ENCODE measurements around the gene ZCCHC14. TPM values are rescaled to one million over a fixed set of nuclear protein-coding genes. Genes with fewer than 3 reads are reported as not detected.

Gene ZCCHC14
- total and polyA plus RNA-seq, 10 of the 15 experiments (the other 5 are each of a cell fraction or from before 2014, with no cell fraction given), result 0.02 to 0.26 (median 0.05) TPM; not detected in 3

DNA sequence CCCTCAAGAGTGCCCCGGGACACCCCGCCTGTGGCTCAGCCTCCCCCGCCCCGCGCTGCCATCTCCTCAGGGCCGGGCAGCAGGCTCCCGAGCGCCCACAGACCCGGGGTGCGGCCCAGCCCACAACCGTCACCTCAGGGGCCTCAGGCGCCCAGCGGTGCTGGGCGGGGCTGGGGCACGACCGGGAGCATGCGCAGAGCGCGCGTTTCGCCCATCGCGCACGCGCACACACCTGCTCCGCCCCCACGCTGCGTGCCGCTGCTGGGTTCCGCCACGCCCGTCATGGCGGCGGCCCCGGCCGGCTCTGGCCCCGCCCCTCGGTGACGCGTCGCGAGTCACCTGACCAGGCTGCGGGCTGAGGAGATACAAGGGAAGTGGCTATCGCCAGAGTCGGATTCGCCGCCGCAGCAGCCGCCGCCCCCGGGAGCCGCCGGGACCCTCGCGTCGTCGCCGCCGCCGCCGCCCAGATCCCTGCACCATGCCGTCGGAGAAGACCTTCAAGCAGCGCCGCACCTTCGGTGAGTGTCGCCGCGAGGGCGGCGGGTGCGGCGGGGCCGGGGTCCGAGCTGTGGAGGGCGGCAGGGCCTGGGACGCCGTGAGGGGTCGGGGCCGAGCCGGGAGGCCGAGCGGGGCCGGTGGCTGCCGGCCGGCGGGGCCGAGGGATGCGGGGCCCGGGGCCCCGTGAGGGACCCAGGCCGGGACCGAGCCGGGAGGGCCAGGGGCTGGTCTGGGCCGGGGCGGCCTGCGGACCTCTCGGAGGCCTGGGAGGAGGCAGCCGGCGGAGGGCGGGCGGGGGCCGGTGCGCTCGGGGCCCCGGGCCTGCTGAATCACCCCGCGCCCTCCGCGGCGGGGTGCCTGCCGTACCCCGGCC is 100.6 kb downstream of the ZCCHC14 start, which contains the start of gene MAP1LC3B (continued):
- TF ChIP-seq, protein P1, sequence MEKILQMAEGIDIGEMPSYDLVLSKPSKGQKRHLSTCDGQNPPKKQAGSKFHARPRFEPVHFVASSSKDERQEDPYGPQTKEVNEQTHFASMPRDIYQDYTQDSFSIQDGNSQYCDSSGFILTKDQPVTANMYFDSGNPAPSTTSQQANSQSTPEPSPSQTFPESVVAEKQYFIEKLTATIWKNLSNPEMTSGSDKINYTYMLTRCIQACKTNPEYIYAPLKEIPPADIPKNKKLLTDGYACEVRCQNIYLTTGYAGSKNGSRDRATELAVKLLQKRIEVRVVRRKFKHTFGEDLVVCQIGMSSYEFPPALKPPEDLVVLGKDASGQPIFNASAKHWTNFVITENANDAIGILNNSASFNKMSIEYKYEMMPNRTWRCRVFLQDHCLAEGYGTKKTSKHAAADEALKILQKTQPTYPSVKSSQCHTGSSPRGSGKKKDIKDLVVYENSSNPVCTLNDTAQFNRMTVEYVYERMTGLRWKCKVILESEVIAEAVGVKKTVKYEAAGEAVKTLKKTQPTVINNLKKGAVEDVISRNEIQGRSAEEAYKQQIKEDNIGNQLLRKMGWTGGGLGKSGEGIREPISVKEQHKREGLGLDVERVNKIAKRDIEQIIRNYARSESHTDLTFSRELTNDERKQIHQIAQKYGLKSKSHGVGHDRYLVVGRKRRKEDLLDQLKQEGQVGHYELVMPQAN (conservative IDR thresholded peaks at IDR 0.05), result peak; percentile 90
- TF ChIP-seq KLF5 (IDR thresholded peaks at IDR 0.05; ENCODE audit: partially characterized antibody) (peak; percentile 93), SRF (IDR thresholded peaks at IDR 0.05; ENCODE audit: low read depth in 2 of 2, low read length in 2 of 2) (no peak), BACH1 (IDR thresholded peaks at IDR 0.05; ENCODE audit: borderline replicate concordance) (peak; percentile 66), JUND (IDR thresholded peaks at IDR 0.05; ENCODE audit: low read depth, low read length) (no peak), NFYB (IDR thresholded peaks at IDR 0.05; ENCODE audit: insufficient read depth, low read depth, low read length) (0 out of 2 replicates have a peak, but pooled peaks have one; percentile 9), SREBF2 (IDR thresholded peaks at IDR 0.05; ENCODE audit: low read length) (no peak), NBN (IDR thresholded peaks at IDR 0.05) (no peak), PML (IDR thresholded peaks at IDR 0.05; ENCODE audit: low read length) (peak; percentile 61; the same call in 1 of the 2 replicates), POLR2AphosphoS2 (IDR thresholded peaks at IDR 0.05; ENCODE audit: low read depth, low read length) (0 out of 2 replicates have a peak, but pooled peaks have one; percentile 24), YBX1 (IDR thresholded peaks at IDR 0.05) (no peak), CEBPB (IDR thresholded peaks at IDR 0.05; ENCODE audit: borderline replicate concordance in 1 of 2, low read depth in 2 of 2, low read length in 2 of 2) (no peak), SMARCA5 (IDR thresholded peaks at IDR 0.05) (0 out of 2 replicates have a peak, but pooled peaks have one; percentile 20), ESRRA (IDR thresholded peaks at IDR 0.05; ENCODE audit: low read length) (0 out of 2 replicates have a peak, but pooled peaks have one; percentile 25), CREM (IDR thresholded peaks at IDR 0.05; ENCODE audit: low read depth) (peak; percentile 94; the same call in 1 of the 2 replicates), TCF12 (IDR thresholded peaks at IDR 0.05; ENCODE audit: low read depth, low read length) (peak; percentile 51; the same call in 1 of the 2 replicates), EP300 (IDR thresholded peaks at IDR 0.05; ENCODE audit: borderline replicate concordance in 1 of 2, control insufficient read depth in 1 of 2, low read depth in 2 of 2, low read length in 2 of 2) (peak in 1 of 2 experiments; percentile 53; a peak in 1 of 4 replicates)
- TF ChIP-seq, protein P2, sequence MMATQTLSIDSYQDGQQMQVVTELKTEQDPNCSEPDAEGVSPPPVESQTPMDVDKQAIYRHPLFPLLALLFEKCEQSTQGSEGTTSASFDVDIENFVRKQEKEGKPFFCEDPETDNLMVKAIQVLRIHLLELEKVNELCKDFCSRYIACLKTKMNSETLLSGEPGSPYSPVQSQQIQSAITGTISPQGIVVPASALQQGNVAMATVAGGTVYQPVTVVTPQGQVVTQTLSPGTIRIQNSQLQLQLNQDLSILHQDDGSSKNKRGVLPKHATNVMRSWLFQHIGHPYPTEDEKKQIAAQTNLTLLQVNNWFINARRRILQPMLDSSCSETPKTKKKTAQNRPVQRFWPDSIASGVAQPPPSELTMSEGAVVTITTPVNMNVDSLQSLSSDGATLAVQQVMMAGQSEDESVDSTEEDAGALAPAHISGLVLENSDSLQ (IDR thresholded peaks at IDR 0.05), result peak; percentile 73
- TF ChIP-seq, protein P3, sequence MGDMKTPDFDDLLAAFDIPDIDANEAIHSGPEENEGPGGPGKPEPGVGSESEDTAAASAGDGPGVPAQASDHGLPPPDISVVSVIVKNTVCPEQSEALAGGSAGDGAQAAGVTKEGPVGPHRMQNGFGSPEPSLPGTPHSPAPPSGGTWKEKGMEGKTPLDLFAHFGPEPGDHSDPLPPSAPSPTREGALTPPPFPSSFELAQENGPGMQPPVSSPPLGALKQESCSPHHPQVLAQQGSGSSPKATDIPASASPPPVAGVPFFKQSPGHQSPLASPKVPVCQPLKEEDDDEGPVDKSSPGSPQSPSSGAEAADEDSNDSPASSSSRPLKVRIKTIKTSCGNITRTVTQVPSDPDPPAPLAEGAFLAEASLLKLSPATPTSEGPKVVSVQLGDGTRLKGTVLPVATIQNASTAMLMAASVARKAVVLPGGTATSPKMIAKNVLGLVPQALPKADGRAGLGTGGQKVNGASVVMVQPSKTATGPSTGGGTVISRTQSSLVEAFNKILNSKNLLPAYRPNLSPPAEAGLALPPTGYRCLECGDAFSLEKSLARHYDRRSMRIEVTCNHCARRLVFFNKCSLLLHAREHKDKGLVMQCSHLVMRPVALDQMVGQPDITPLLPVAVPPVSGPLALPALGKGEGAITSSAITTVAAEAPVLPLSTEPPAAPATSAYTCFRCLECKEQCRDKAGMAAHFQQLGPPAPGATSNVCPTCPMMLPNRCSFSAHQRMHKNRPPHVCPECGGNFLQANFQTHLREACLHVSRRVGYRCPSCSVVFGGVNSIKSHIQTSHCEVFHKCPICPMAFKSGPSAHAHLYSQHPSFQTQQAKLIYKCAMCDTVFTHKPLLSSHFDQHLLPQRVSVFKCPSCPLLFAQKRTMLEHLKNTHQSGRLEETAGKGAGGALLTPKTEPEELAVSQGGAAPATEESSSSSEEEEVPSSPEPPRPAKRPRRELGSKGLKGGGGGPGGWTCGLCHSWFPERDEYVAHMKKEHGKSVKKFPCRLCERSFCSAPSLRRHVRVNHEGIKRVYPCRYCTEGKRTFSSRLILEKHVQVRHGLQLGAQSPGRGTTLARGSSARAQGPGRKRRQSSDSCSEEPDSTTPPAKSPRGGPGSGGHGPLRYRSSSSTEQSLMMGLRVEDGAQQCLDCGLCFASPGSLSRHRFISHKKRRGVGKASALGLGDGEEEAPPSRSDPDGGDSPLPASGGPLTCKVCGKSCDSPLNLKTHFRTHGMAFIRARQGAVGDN (IDR thresholded peaks at IDR 0.05), result peak; percentile 58
- TF ChIP-seq, protein P4, sequence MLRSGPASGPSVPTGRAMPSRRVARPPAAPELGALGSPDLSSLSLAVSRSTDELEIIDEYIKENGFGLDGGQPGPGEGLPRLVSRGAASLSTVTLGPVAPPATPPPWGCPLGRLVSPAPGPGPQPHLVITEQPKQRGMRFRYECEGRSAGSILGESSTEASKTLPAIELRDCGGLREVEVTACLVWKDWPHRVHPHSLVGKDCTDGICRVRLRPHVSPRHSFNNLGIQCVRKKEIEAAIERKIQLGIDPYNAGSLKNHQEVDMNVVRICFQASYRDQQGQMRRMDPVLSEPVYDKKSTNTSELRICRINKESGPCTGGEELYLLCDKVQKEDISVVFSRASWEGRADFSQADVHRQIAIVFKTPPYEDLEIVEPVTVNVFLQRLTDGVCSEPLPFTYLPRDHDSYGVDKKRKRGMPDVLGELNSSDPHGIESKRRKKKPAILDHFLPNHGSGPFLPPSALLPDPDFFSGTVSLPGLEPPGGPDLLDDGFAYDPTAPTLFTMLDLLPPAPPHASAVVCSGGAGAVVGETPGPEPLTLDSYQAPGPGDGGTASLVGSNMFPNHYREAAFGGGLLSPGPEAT (IDR thresholded peaks at IDR 0.05; ENCODE audit: low read depth), result no peak
